Neural crest cell (in vitro differentiated cells): Measurements from ENCODE around the gene NR2C2. TPM values are rescaled to one million over a fixed set of nuclear protein-coding genes. Genes with fewer than 3 reads are reported as not detected.

Experiments
- DNase-seq: peaks from one replicate; pipeline ENCODE4 v3.0.0; 2021; ENCODE audit warnings: low read depth, mixed read lengths, low spot score
- H3K27ac Mint-ChIP-seq: one replicate; pipeline ENCODE4 v1.8.0; 2021; ENCODE audit warnings: mild to moderate bottlenecking, mixed read lengths; ENCODE audit not compliant: unreplicated experiment
- H3K27me3 Mint-ChIP-seq: 2 replicates; pipeline ENCODE4 v1.8.0; 2021; ENCODE audit warnings: low read depth, mild to moderate bottlenecking, mixed read lengths
- H3K36me3 Mint-ChIP-seq: 2 replicates; pipeline ENCODE4 v1.8.0; 2021; ENCODE audit warnings: low read depth, mild to moderate bottlenecking, mixed read lengths
- H3K4me1 Mint-ChIP-seq: 2 replicates; pipeline ENCODE4 v1.8.0; 2021; ENCODE audit warnings: mixed read lengths
- H3K4me3 Mint-ChIP-seq: one replicate; pipeline ENCODE4 v1.8.0; 2021; ENCODE audit warnings: mild to moderate bottlenecking, mixed read lengths
- H3K9me3 Mint-ChIP-seq: 2 replicates; pipeline ENCODE4 v1.8.0; 2021; ENCODE audit warnings: mixed read lengths
- total RNA-seq: library from RNA; stranded (reverse); gene quantifications from 2 replicates; pipeline ENCODE4 v1.2.1, GENCODE V29; 2021
- TF ChIP-seq, protein P1 (sequence below): fragments of 200-600 bp; sonication (generic); conservative IDR thresholded peaks from 2 replicates; pipeline ENCODE4 v1.5.0; 2021; ENCODE audit warnings: antibody characterized with exemption, mild to moderate bottlenecking

Gene NR2C2
- total RNA-seq, 1 donor from 2014 or later = 34.4 TPM

DNA sequence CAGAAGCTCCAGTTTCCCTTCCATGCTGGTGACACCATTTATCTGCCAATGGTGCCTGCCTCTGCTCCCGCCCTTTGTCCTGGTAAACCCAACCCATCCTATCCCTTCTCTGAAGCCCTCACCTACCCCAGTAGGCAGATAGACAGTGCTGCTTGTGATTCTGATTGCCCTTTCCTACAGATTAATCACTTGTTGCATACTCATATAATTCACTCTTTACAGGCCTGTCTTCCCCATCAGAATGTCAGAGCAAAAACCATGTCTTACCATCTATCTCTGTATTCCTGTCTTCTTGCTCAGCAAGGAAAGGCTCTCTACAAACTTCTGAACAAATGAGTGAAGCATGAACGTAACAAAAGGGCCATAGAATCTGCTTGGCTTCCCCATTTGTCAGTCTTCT lies 69.8 kb downstream of the NR2C2 start:
- peaks cover 7% of the 10 kb centered on the region for H3K4me1 Mint-ChIP-seq
- H3K9me3 Mint-ChIP-seq = no peaks in the 10 kb centered on the region
- H3K4me3 Mint-ChIP-seq = no peak overlapping the region
- no peak overlapping the region for H3K27ac Mint-ChIP-seq
- no peaks in the 10 kb centered on the region for H3K27me3 Mint-ChIP-seq
- TF ChIP-seq, protein P1, sequence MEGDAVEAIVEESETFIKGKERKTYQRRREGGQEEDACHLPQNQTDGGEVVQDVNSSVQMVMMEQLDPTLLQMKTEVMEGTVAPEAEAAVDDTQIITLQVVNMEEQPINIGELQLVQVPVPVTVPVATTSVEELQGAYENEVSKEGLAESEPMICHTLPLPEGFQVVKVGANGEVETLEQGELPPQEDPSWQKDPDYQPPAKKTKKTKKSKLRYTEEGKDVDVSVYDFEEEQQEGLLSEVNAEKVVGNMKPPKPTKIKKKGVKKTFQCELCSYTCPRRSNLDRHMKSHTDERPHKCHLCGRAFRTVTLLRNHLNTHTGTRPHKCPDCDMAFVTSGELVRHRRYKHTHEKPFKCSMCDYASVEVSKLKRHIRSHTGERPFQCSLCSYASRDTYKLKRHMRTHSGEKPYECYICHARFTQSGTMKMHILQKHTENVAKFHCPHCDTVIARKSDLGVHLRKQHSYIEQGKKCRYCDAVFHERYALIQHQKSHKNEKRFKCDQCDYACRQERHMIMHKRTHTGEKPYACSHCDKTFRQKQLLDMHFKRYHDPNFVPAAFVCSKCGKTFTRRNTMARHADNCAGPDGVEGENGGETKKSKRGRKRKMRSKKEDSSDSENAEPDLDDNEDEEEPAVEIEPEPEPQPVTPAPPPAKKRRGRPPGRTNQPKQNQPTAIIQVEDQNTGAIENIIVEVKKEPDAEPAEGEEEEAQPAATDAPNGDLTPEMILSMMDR = no peak
- DNase-seq = no peak
- peaks cover 34% of the 10 kb centered on the region for H3K36me3 Mint-ChIP-seq

DNA sequence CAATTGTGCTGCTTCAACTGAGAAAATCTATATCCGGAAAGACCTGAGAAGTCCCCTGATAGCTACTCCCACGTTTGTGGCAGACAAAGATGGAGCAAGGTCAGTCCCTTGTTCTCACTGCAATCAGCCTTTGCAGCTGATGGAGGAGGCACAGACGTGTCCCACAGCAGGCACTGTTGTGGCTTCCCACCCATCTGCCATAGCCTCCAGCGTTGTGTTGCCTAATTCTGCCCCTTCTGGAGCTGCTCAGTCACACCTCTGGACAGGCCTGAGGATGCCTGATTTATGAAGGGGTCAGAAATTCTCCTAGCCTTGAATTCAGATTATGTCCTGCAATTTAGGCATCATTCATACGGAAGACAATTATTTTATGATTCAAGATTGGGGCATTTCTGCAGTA lies 75.9 kb downstream of the NR2C2 start:
- DNase-seq = no peak
- Mint-ChIP-seq H3K4me1 (no peaks in the 10 kb centered on the region), H3K36me3 (peaks cover 21% of the 10 kb centered on the region), H3K27ac (no peak overlapping the region), H3K9me3 (no peaks in the 10 kb centered on the region), H3K27me3 (no peaks in the 10 kb centered on the region), H3K4me3 (no peak overlapping the region)
- TF ChIP-seq, protein P1 = no peak

DNA sequence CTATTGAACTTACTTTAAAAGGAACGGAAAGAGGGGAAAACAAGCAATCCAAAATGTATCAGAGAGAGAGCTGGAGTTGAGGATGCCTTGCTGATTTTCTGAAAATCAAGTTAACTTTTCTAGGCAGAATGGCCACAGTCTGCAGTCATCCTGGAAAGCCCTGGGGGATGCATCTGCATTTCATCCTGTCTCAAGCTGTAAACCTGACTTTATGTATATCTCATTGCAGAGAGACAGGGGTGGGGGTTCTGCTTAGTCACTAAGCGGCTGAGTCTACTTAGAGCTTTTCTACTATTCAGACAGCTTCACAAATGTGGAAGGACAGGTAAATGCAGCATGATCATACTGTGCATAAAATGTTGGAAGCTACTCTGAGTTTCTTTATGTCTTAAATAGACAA lies 76.3 kb downstream of the NR2C2 start:
- no peaks in the 10 kb centered on the region for H3K4me1 Mint-ChIP-seq

DNA sequence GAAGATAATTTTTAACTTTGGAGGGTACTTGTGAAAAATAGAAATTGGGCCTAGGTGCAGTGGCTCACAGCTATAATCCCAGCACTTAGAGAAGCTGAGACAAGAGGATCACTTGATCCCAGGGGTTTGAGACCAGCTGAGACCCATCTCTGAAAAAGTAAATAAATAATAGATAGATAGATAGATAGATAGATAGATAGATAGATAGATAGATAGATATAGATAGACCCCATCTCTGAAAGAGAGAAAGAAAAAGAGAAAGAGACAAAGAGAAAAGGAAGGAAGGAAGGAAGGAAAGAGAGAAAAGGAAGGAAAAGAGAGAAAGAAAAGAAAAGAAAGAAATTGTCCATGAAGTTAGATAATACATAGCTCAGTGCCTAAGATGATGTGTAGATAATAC lies 82.2 kb downstream of the NR2C2 start:
- no peak for DNase-seq
- Mint-ChIP-seq H3K36me3 (peaks cover 27% of the 10 kb centered on the region), H3K4me3 (no peak overlapping the region), H3K27ac (no peak overlapping the region), H3K27me3 (no peaks in the 10 kb centered on the region), H3K4me1 (no peaks in the 10 kb centered on the region), H3K9me3 (no peaks in the 10 kb centered on the region)
- TF ChIP-seq, protein P1 = no peak

More for the DNA sequence above, 76.3 kb downstream of the NR2C2 start:
- no peak for DNase-seq
- Mint-ChIP-seq H3K36me3 (peaks cover 26% of the 10 kb centered on the region), H3K9me3 (no peaks in the 10 kb centered on the region), H3K27me3 (no peaks in the 10 kb centered on the region), H3K4me3 (no peak overlapping the region), H3K27ac (no peak overlapping the region)
- TF ChIP-seq, protein P1 = no peak

DNA sequence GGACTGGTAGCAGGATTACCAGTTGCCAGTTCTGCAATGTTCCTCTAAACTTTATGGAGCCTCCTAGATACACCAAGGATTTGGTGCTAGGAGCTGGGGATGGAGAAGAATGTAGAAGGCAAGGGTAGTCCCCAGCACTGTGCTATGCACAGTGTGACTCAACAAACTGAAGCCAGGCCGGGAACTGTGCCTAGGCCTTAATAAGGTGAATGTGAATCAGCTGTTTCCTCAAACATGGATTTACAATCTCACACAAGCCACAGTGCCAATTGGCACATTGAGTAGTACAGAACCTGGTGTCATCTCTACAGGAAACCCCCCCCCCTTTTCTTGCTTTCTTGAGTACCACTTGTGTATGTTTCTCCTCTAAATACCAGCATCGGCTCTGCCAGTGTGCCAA lies 85.3 kb downstream of the NR2C2 start:
- no peaks in the 10 kb centered on the region for H3K4me1 Mint-ChIP-seq
- no peaks in the 10 kb centered on the region for H3K9me3 Mint-ChIP-seq
- no peaks in the 10 kb centered on the region for H3K27me3 Mint-ChIP-seq
- no peak overlapping the region for H3K27ac Mint-ChIP-seq
- H3K36me3 Mint-ChIP-seq = peaks cover 12% of the 10 kb centered on the region
- DNase-seq = no peak
- no peak overlapping the region for H3K4me3 Mint-ChIP-seq
- TF ChIP-seq, protein P1 = no peak

DNA sequence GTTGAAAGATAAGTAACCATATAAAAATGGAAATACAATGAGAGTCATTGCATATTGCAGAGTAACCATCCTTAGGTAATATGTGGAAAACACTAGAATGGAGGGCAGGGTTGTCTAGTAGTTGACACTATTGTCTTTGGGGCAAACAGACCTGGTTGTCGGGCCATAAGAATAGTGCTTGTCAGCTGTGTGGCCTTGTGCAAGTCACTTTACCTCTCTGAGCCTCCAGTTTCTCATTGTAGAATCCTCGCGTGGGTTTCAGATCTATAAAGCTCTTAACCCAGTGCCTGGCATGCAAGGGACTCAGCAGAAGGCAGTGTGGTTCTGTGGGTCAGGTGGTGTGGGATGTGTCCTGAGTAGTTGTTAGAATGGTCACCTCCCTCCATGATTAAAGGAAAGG lies 85.7 kb downstream of the NR2C2 start:
- Mint-ChIP-seq H3K4me1 (no peaks in the 10 kb centered on the region), H3K4me3 (no peak overlapping the region), H3K36me3 (peaks cover 12% of the 10 kb centered on the region), H3K27ac (no peak overlapping the region), H3K9me3 (no peaks in the 10 kb centered on the region), H3K27me3 (no peaks in the 10 kb centered on the region)
- no peak for DNase-seq
- TF ChIP-seq, protein P1 = no peak
